22Rv1 (cell line): Measurements from ENCODE around the gene RNGTT.

Source experiments
- H3K27ac ChIP-seq: fragments of 450-650 bp; 2 replicates; pipeline ENCODE4 v1.5.1; 2017
- CTCF ChIP-seq: fragments of 450-650 bp; IDR thresholded peaks from 2 replicates; pipeline ENCODE4 v1.5.1; 2017; ENCODE audit warnings: mild to moderate bottlenecking
- ZFX ChIP-seq: fragments of 450-650 bp; IDR thresholded peaks from 2 replicates; pipeline ENCODE4 v1.6.1; 2017; ENCODE audit warnings: antibody characterized with exemption, borderline replicate concordance

Gene RNGTT

GRCh38 chr6:88637761-88638545 is 325.5 kb downstream of the RNGTT start:
- no peak for TF ChIP-seq ZFX
- no peak for TF ChIP-seq CTCF
- H3K27ac ChIP-seq: no peak overlapping the region

GRCh38 chr6:88636871-88637270 is 326.5 kb downstream of the RNGTT start:
- H3K27ac ChIP-seq: no peak overlapping the region

GRCh38 chr6:88633782-88634181 is 329.6 kb downstream of the RNGTT start:
- TF ChIP-seq ZFX: no peak
- no peak for TF ChIP-seq CTCF
- H3K27ac ChIP-seq: no peak overlapping the region

More at GRCh38 chr6:88636871-88637270, 326.5 kb downstream of the RNGTT start:
- TF ChIP-seq ZFX (no peak), CTCF (no peak)

GRCh38 chr6:88631830-88632229 is 331.6 kb downstream of the RNGTT start:
- TF ChIP-seq CTCF (no peak), ZFX (no peak)
- H3K27ac ChIP-seq: no peak overlapping the region

GRCh38 chr6:88629838-88630494 is 333.5 kb downstream of the RNGTT start:
- H3K27ac ChIP-seq: no peak overlapping the region
- TF ChIP-seq CTCF (peak; percentile 22; the same call in 1 of the 2 replicates), ZFX (no peak)

- no peak for TF ChIP-seq CTCF
- TF ChIP-seq ZFX: no peak
- no peak overlapping the region for H3K27ac ChIP-seq
These were observed 337.0 kb downstream of the RNGTT start for GRCh38 chr6:88626460-88626859.

GRCh38 chr6:88623531-88623930 is 339.9 kb downstream of the RNGTT start:
- TF ChIP-seq ZFX (no peak), CTCF (no peak)
- H3K27ac ChIP-seq: no peak overlapping the region
